Measurements from ENCODE around the gene TBC1D2B.
A peak's percentile ranks its signal among the peaks of the same experiment; 100 is the strongest.

TBC1D2B gene

DNA sequence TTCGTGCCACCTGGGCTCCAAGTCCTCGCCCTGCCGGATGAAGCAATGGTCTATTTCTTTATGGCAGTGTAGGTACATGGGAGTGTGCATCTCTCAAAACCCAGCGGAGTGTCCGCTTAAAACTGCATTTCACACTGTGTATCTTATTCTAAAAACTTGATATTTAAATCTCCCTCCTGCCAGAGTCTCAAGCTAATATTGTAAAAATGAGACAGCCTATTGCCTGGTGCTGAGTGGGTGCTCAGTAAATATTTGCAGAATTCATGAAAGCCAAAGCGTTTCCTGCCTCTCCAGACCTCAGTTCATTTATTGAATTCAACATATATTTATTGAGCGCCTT lies 330 bp upstream of the TBC1D2B start:
- Histone ChIP-seq H4K20me1 (ENCODE audit: insufficient read depth, low read length) (no peaks in the 10 kb centered on the region), H3K4me1 (ENCODE audit: low read length) (0 out of 2 replicates have a peak, but pooled peaks cover 6% of the 10 kb centered on the region), H3K36me3 (replicated peaks; ENCODE audit: insufficient read depth, low read length) (no peaks in the 10 kb centered on the region), H3F3A (ENCODE audit: insufficient read depth, low read length) (no peaks in the 10 kb centered on the region), H3K9ac (ENCODE audit: low read length) (no peak overlapping the region), H3K4me3 (ENCODE audit: low read length) (peak overlapping the region; percentile 62), H3K27me3 (replicated peaks; ENCODE audit: insufficient read depth, low read length) (no peaks in the 10 kb centered on the region), H2AFZ (ENCODE audit: low read length) (peak overlapping the region; percentile 38), H3K4me2 (ENCODE audit: low read depth, low read length) (peak overlapping the region; percentile 55), H3K9me2 (replicated peaks; ENCODE audit: insufficient read depth, low read length) (no peaks in the 10 kb centered on the region), H3K9me3 (replicated peaks; ENCODE audit: insufficient read depth, low read length) (no peaks in the 10 kb centered on the region), H3K79me2 (ENCODE audit: low read length) (peaks cover 36% of the 10 kb centered on the region), H3K27ac (ENCODE audit: low read length) (no peak overlapping the region)
- TF ChIP-seq EZH2phosphoT487 (IDR thresholded peaks at IDR 0.05; ENCODE audit: low read length) = no peak
- TF ChIP-seq, protein P1, sequence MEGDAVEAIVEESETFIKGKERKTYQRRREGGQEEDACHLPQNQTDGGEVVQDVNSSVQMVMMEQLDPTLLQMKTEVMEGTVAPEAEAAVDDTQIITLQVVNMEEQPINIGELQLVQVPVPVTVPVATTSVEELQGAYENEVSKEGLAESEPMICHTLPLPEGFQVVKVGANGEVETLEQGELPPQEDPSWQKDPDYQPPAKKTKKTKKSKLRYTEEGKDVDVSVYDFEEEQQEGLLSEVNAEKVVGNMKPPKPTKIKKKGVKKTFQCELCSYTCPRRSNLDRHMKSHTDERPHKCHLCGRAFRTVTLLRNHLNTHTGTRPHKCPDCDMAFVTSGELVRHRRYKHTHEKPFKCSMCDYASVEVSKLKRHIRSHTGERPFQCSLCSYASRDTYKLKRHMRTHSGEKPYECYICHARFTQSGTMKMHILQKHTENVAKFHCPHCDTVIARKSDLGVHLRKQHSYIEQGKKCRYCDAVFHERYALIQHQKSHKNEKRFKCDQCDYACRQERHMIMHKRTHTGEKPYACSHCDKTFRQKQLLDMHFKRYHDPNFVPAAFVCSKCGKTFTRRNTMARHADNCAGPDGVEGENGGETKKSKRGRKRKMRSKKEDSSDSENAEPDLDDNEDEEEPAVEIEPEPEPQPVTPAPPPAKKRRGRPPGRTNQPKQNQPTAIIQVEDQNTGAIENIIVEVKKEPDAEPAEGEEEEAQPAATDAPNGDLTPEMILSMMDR (IDR thresholded peaks at IDR 0.05; ENCODE audit: low read length) = no peak
- TF ChIP-seq EZH2 (optimal IDR thresholded peaks at IDR 0.05; ENCODE audit: low read depth, low read length) = no peak
- no peak for DNase-seq

DNA sequence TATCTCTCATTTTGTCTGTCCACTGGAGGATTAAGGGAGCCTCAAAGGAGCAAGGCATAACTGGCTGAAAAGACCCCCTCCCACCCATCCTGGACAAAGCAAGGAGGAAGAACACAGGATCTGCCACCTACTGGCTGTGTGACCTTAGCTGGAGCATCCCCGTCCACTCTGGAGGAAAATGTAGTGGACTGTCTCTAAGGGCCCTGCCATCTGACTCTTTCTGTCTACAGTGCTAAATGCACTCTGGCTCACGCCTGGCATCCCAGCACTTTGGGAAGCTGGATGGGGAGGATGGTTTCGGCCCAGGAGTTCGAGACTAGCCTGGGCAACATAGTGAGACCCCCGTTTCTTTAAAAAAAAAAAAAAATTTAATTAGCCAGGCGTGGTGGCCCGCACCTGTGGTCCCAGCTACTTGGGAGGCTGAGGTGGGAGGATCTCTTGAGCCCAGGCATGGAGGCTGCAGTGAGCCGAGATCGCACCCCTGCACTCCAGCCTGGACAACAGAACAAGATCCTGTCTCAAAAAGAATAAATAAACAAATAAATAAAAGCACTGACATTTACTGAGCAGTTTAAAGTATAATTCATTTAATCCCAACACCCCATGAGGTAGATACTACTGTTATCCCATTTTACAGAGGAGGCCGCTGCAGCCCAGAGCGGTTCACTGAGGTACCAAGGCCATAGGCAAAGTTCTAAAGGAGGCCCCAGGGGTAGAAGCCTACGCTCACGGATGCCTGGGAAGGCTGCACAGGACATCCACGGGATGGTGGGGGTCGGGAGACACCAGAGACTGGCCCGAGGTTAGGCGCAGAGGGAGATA lies 1.1 kb downstream of the TBC1D2B start:
- Histone ChIP-seq H3K79me2 (ENCODE audit: low read length) (peaks cover 50% of the 10 kb centered on the region), H3K27ac (ENCODE audit: low read length) (no peak overlapping the region), H3K9ac (ENCODE audit: low read length) (peak overlapping the region; percentile 62), H4K20me1 (ENCODE audit: insufficient read depth, low read length) (no peaks in the 10 kb centered on the region), H3K27me3 (replicated peaks; ENCODE audit: insufficient read depth, low read length) (no peaks in the 10 kb centered on the region), H3K36me3 (replicated peaks; ENCODE audit: insufficient read depth, low read length) (no peaks in the 10 kb centered on the region), H3F3A (ENCODE audit: insufficient read depth, low read length) (no peaks in the 10 kb centered on the region), H3K9me2 (replicated peaks; ENCODE audit: insufficient read depth, low read length) (no peaks in the 10 kb centered on the region), H3K4me3 (ENCODE audit: low read length) (peak overlapping the region; percentile 96), H2AFZ (ENCODE audit: low read length) (peak overlapping the region; percentile 89), H3K4me1 (ENCODE audit: low read length) (0 out of 2 replicates have a peak, but pooled peaks cover 6% of the 10 kb centered on the region), H3K4me2 (ENCODE audit: low read depth, low read length) (peak overlapping the region; percentile 81), H3K9me3 (replicated peaks; ENCODE audit: insufficient read depth, low read length) (no peaks in the 10 kb centered on the region)
- TF ChIP-seq, protein P1 (IDR thresholded peaks at IDR 0.05; ENCODE audit: low read length) = no peak
- no peak for TF ChIP-seq EZH2 (optimal IDR thresholded peaks at IDR 0.05; ENCODE audit: low read depth, low read length)
- TF ChIP-seq EZH2phosphoT487 (IDR thresholded peaks at IDR 0.05; ENCODE audit: low read length) = no peak
- no peak for DNase-seq

DNA sequence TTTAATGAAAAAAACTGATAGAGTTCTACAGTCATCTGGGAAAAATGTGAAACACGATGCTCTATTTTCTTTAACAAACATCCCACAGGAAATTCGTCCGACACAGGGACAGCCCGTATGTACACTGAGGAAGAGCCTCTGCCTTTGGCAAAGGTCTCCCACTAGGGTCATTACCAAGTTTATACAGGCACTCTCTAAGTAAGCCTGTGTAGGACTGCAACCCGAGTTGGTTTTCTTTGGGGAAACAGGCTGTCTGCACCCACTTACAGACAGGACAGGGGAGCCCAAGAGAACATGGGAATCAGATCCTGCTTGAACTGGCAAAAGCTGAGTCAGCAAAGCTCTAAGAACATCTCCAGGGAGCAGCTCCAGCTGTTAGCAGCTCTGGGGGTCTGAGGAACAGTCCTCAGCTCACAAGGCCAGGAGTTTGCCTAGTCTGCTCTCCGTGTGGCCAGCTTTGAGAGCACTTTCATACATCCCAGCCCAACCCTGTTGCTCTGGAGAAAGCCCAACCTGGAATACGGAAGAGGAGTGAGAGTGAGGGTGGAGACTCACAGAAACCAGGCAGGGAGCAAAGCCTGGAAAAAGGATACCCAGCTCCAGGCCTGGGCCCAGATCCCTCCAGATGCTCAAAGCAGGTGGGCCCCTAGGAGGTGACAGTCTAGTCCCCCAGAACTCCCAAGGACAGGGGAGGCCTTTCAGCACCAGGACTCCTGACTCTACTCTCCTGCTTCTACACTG lies 1.9 kb downstream of the TBC1D2B start:
- Histone ChIP-seq H3K9ac (ENCODE audit: low read length) (no peak overlapping the region), H3K79me2 (ENCODE audit: low read length) (peaks cover 56% of the 10 kb centered on the region), H4K20me1 (ENCODE audit: insufficient read depth, low read length) (no peaks in the 10 kb centered on the region), H3F3A (ENCODE audit: insufficient read depth, low read length) (no peaks in the 10 kb centered on the region), H3K27me3 (replicated peaks; ENCODE audit: insufficient read depth, low read length) (no peaks in the 10 kb centered on the region), H3K9me2 (replicated peaks; ENCODE audit: insufficient read depth, low read length) (no peaks in the 10 kb centered on the region), H3K27ac (ENCODE audit: low read length) (no peak overlapping the region), H3K4me3 (ENCODE audit: low read length) (peak overlapping the region; percentile 96; the same call in 1 of the 2 replicates), H2AFZ (ENCODE audit: low read length) (no peak overlapping the region), H3K4me2 (ENCODE audit: low read depth, low read length) (peak overlapping the region; percentile 81), H3K4me1 (ENCODE audit: low read length) (0 out of 2 replicates have a peak, but pooled peaks cover 6% of the 10 kb centered on the region), H3K36me3 (replicated peaks; ENCODE audit: insufficient read depth, low read length) (no peaks in the 10 kb centered on the region), H3K9me3 (replicated peaks; ENCODE audit: insufficient read depth, low read length) (no peaks in the 10 kb centered on the region)
- DNase-seq = no peak
- TF ChIP-seq, protein P1 (IDR thresholded peaks at IDR 0.05; ENCODE audit: low read length) = no peak
- TF ChIP-seq EZH2 (optimal IDR thresholded peaks at IDR 0.05; ENCODE audit: low read depth, low read length) = no peak
- no peak for TF ChIP-seq EZH2phosphoT487 (IDR thresholded peaks at IDR 0.05; ENCODE audit: low read length)
